HG02571 (cell line): Measurements from ENCODE around the gene GRAMD2A.

Source experiments
- ATAC-seq: cut with Tn5 transposase; IDR thresholded peaks from one replicate; pipeline ENCODE4 v1.9.1; 2021; ENCODE audit warnings: mild to moderate bottlenecking, moderate library complexity; ENCODE audit not compliant: unreplicated experiment

GRAMD2A gene

GRCh38 chr15:72197460-72198355, at the start of gene GRAMD2A:
Gene GRAMD2A, minus strand, starts transcription at chr15:72197787.
- no peak for ATAC-seq

- no peak for ATAC-seq
Measured at GRCh38 chr15:72242775-72243370, 45.3 kb upstream of the GRAMD2A start.

GRCh38 chr15:72239652-72240051, 42.1 kb upstream of the GRAMD2A start:
- ATAC-seq: no peak

- ATAC-seq: no peak
Measured at GRCh38 chr15:72238586-72238985, 41.0 kb upstream of the GRAMD2A start.

GRCh38 chr15:72237853-72238224, 40.3 kb upstream of the GRAMD2A start:
- no peak for ATAC-seq

GRCh38 chr15:72237029-72237852, 39.7 kb upstream of the GRAMD2A start:
- peak; percentile 76 for ATAC-seq

GRCh38 chr15:72236381-72237003, 38.9 kb upstream of the GRAMD2A start:
- ATAC-seq: no peak

GRCh38 chr15:72235298-72235697, 37.7 kb upstream of the GRAMD2A start:
- no peak for ATAC-seq

- no peak for ATAC-seq
Measured at GRCh38 chr15:72233769-72234168, 36.2 kb upstream of the GRAMD2A start.

- ATAC-seq: no peak
Measured at GRCh38 chr15:72231833-72232478, 34.4 kb upstream of the GRAMD2A start.

- ATAC-seq: peak; percentile 33
Measured at GRCh38 chr15:72231066-72231832, 33.7 kb upstream of the GRAMD2A start, which contains the start of gene PKM. Gene PKM, minus strand, starts transcription at chr15:72231190. Its CDS starts 12,093 bp downstream, at chr15:72219097.

GRCh38 chr15:72230197-72231065, 32.8 kb upstream of the GRAMD2A start:
- ATAC-seq: no peak

- ATAC-seq: no peak
Measured at GRCh38 chr15:72229947-72230196, 32.3 kb upstream of the GRAMD2A start.

GRCh38 chr15:72229076-72229946, 31.7 kb upstream of the GRAMD2A start:
- ATAC-seq: no peak

- no peak for ATAC-seq
Measured at GRCh38 chr15:72227720-72228119, 30.1 kb upstream of the GRAMD2A start.

GRCh38 chr15:72227192-72227586, 29.6 kb upstream of the GRAMD2A start:
- ATAC-seq: no peak

- ATAC-seq: no peak
Measured at GRCh38 chr15:72223278-72223677, 25.7 kb upstream of the GRAMD2A start.

GRCh38 chr15:72222393-72222792, 24.8 kb upstream of the GRAMD2A start:
- ATAC-seq: no peak
